WTC11 (cell line): ENCODE measurements around the gene CMBL. TPM values are rescaled to one million over a fixed set of nuclear protein-coding genes. Genes with fewer than 3 reads are reported as not detected.

ENCODE experiments used
- ATAC-seq: fragments of 200-7000 bp; cut with Tn5 transposase; 2 replicates; pipeline ENCODE4 v1.10.0; 2021; ENCODE audit warnings: mild to moderate bottlenecking, moderate library complexity
- CTCF ChIA-PET: fragments of 300-600 bp; sonication (Branson Sonifier 250); formaldehyde crosslinking; loops from one replicate; lab custom pipeline; 2021; ENCODE audit warnings: antibody characterized with exemption; lab: Charles Lee
- POLR2A ChIA-PET: fragments of 350-600 bp; sonication (Branson Sonifier 250); formaldehyde crosslinking; loops from one replicate; lab custom pipeline; 2021; ENCODE audit warnings: antibody characterized with exemption; lab: Charles Lee
- DNase-seq: peaks from one replicate; pipeline ENCODE4 v3.0.0; 2021; ENCODE audit warnings: low spot score
- H3K27ac Mint-ChIP-seq: 2 replicates; pipeline ENCODE4 v1.8.0; 2021; ENCODE audit warnings: mixed read lengths
- H3K27me3 Mint-ChIP-seq: 2 replicates; pipeline ENCODE4 v1.8.0; 2021; ENCODE audit warnings: low read depth, mild to moderate bottlenecking, moderate library complexity, mixed read lengths
- H3K36me3 Mint-ChIP-seq: 2 replicates; pipeline ENCODE4 v1.8.0; 2021; ENCODE audit warnings: mixed read lengths
- H3K4me1 Mint-ChIP-seq: 2 replicates; pipeline ENCODE4 v1.8.0; 2022; ENCODE audit warnings: mixed read lengths
- H3K4me3 Mint-ChIP-seq: 2 replicates; pipeline ENCODE4 v1.8.0; 2021; ENCODE audit warnings: mild to moderate bottlenecking, moderate library complexity, mixed read lengths
- H3K9me3 Mint-ChIP-seq: 2 replicates; pipeline ENCODE4 v1.8.0; 2021; ENCODE audit warnings: mixed read lengths
- NFYB ChIP-seq: sonication (generic); formaldehyde crosslinking; conservative IDR thresholded peaks from 2 replicates; pipeline ENCODE4 v1.8.0; 2022; ENCODE audit warnings: low read depth, missing genetic modification reagents
- OVOL2 ChIP-seq: fragments of 250-450 bp; sonication (Bioruptor Pico); IDR thresholded peaks from 2 replicates; pipeline ENCODE4 v1.9.0; 2021; ENCODE audit warnings: mild to moderate bottlenecking, borderline replicate concordance
- PRRX2 ChIP-seq: fragments of 250-450 bp; sonication (Bioruptor Pico); IDR thresholded peaks from 2 replicates; pipeline ENCODE4 v1.8.0; 2021; ENCODE audit warnings: mild to moderate bottlenecking
- ZNF138 ChIP-seq: sonication (generic); formaldehyde crosslinking; conservative IDR thresholded peaks from 2 replicates; pipeline ENCODE4 v1.8.1; 2022; ENCODE audit warnings: mild to moderate bottlenecking, moderate library complexity, missing genetic modification reagents
- ZNF423 ChIP-seq: fragments of 250-450 bp; sonication (Bioruptor Pico); IDR thresholded peaks from 2 replicates; pipeline ENCODE4 v2.1.2; 2022; ENCODE audit warnings: mild to moderate bottlenecking, moderate library complexity
- ZNF671 ChIP-seq: fragments of 250-450 bp; sonication (Bioruptor Pico); IDR thresholded peaks from 2 replicates; pipeline ENCODE4 v1.8.0; 2021; ENCODE audit warnings: mild to moderate bottlenecking
- total RNA-seq: library from RNA; stranded (reverse); gene quantifications from 3 replicates; pipeline ENCODE4 v1.2.3, GENCODE V29; 2021
- TF ChIP-seq, protein P1 (sequence below): sonication (generic); formaldehyde crosslinking; IDR thresholded peaks from 2 replicates; pipeline ENCODE4 v1.8.0; 2022; ENCODE audit warnings: mild to moderate bottlenecking, missing genetic modification reagents
- TF ChIP-seq, protein P2 (sequence below): fragments of 200-600 bp; IDR thresholded peaks from 2 replicates; pipeline ENCODE4 v1.8.0; 2022; ENCODE audit warnings: antibody characterized with exemption
- TF ChIP-seq, protein P3 (sequence below): fragments of 250-450 bp; sonication (Bioruptor Pico); IDR thresholded peaks from 2 replicates; pipeline ENCODE4 v1.9.0; 2021; ENCODE audit warnings: mild to moderate bottlenecking, borderline replicate concordance
- TF ChIP-seq, protein P4 (sequence below): sonication (generic); formaldehyde crosslinking; IDR thresholded peaks from 2 replicates; pipeline ENCODE4 v1.8.1; 2023; ENCODE audit warnings: mild to moderate bottlenecking, missing genetic modification reagents, moderate library complexity
- TF ChIP-seq, protein P5 (sequence below): sonication (generic); formaldehyde crosslinking; IDR thresholded peaks from 2 replicates; pipeline ENCODE4 v1.8.1; 2023; ENCODE audit warnings: mild to moderate bottlenecking, missing genetic modification reagents

The CMBL gene
- total RNA-seq, 1 experiment from 2014 or later = 34.0 TPM

DNA sequence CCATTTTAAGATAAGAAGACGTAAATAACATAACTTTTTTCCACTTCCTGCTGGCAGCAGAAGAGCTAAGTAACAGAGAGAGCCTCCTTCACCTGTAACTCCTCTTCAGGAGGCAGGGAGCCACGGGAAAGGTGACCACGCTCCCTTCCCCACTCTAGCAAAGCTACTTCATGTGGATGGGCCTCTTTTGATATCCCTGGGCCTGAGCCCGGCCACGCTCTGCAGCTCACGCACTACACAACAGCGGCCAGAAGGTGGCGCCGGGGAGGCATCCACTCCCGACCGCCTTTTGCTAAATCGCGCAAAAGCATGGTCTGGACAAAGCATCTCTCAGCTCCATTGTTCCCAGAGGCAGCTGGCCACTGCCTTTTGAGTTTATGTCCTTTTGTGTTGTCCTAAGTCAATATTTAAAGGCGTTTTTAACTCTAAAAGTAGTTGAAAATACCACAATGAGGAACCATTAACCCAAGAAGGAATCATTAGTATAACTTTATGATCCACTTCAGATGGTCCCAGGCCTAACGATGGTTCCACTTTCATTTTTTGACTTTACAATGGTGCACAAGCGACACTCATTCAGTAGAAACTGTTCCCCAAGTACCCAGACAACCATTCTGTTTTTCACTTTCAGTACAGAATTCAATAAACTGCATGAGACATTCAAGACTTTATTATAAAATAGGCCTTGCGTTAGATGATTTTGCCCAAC, 23.6 kb downstream of the CMBL start:
- peak; percentile 88 for DNase-seq
- TF ChIP-seq ZNF138 (CRISPR knock-in tag) (no peak), ZNF423 (CRISPR knock-in tag) (no peak), NFYB (no peak), OVOL2 (CRISPR knock-in tag) (no peak), PRRX2 (CRISPR knock-in tag) (0 out of 2 replicates have a peak, but pooled peaks have one; percentile 74)
- TF ChIP-seq, protein P1, sequence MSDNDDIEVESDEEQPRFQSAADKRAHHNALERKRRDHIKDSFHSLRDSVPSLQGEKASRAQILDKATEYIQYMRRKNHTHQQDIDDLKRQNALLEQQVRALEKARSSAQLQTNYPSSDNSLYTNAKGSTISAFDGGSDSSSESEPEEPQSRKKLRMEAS (CRISPR knock-in tag) = peak; percentile 54; the same call in 1 of the 2 replicates
- TF ChIP-seq, protein P2, sequence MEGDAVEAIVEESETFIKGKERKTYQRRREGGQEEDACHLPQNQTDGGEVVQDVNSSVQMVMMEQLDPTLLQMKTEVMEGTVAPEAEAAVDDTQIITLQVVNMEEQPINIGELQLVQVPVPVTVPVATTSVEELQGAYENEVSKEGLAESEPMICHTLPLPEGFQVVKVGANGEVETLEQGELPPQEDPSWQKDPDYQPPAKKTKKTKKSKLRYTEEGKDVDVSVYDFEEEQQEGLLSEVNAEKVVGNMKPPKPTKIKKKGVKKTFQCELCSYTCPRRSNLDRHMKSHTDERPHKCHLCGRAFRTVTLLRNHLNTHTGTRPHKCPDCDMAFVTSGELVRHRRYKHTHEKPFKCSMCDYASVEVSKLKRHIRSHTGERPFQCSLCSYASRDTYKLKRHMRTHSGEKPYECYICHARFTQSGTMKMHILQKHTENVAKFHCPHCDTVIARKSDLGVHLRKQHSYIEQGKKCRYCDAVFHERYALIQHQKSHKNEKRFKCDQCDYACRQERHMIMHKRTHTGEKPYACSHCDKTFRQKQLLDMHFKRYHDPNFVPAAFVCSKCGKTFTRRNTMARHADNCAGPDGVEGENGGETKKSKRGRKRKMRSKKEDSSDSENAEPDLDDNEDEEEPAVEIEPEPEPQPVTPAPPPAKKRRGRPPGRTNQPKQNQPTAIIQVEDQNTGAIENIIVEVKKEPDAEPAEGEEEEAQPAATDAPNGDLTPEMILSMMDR = peak; percentile 95
- TF ChIP-seq, all 79 proteins: peak for 3
- Mint-ChIP-seq H3K27me3 (no peaks in the 10 kb centered on the region), H3K4me1 (peaks cover 3% of the 10 kb centered on the region), H3K36me3 (peaks cover 27% of the 10 kb centered on the region), H3K4me3 (no peak overlapping the region), H3K27ac (no peak overlapping the region), H3K9me3 (no peaks in the 10 kb centered on the region)
- POLR2A ChIA-PET = interaction anchor here (1.2 kb wide), 1 partner anchor 69 kb away, joined by 3 read pairs; the partner anchor contains the start of gene MARCHF6
- peak; percentile 98 for ATAC-seq
- CTCF ChIA-PET = interaction anchor here (0.6 to 1.9 kb wide), 46 partner anchors 8 to 510 kb away, joined by 3 to 38 read pairs (median 5); partner anchors contain the start of genes ATPSCKMT, CCT5, MARCHF6 and ROPN1L

DNA sequence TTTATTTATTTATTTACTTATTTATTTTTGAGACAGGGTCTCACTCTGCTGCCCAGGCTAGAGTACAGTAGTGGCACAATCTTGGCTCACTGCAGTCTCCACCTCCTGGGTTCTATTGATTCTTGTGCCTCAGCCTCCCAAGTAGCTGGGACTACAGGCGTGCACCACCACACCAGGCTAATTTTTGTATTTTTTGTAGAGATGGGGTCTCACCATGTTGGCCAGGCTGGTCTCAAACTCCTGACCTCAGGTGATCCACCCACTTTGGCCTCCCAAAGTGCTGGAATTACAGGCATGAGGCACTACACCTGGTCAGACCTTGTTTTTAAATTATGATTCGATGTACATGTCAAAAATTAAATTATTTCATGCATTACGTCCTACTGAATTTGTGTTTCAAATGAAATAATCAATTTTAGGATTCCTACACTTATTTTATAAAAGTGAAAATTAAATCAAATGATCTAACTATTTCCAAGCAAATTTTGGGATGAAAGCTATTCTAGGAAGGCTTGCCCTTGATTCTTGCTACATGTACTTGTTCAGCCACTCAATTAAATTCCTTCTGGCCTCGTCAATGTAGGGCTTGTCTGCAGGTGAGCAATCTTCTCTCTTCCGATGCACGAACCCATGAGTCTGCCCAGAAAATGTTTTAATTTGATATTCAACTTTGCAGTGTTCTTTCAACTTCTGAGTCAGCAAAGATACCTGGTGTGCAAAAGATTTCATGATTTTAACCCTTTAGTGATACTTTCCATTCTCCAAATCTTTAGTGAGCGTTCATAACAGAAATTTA, 27.6 kb downstream of the CMBL start:
- POLR2A ChIA-PET = no interaction called here
- Mint-ChIP-seq H3K4me1 (peaks cover 19% of the 10 kb centered on the region), H3K9me3 (no peaks in the 10 kb centered on the region), H3K4me3 (no peak overlapping the region), H3K36me3 (peaks cover 7% of the 10 kb centered on the region), H3K27me3 (no peaks in the 10 kb centered on the region), H3K27ac (no peak overlapping the region)
- ATAC-seq (no peak), DNase-seq (no peak)
- TF ChIP-seq, protein P3, sequence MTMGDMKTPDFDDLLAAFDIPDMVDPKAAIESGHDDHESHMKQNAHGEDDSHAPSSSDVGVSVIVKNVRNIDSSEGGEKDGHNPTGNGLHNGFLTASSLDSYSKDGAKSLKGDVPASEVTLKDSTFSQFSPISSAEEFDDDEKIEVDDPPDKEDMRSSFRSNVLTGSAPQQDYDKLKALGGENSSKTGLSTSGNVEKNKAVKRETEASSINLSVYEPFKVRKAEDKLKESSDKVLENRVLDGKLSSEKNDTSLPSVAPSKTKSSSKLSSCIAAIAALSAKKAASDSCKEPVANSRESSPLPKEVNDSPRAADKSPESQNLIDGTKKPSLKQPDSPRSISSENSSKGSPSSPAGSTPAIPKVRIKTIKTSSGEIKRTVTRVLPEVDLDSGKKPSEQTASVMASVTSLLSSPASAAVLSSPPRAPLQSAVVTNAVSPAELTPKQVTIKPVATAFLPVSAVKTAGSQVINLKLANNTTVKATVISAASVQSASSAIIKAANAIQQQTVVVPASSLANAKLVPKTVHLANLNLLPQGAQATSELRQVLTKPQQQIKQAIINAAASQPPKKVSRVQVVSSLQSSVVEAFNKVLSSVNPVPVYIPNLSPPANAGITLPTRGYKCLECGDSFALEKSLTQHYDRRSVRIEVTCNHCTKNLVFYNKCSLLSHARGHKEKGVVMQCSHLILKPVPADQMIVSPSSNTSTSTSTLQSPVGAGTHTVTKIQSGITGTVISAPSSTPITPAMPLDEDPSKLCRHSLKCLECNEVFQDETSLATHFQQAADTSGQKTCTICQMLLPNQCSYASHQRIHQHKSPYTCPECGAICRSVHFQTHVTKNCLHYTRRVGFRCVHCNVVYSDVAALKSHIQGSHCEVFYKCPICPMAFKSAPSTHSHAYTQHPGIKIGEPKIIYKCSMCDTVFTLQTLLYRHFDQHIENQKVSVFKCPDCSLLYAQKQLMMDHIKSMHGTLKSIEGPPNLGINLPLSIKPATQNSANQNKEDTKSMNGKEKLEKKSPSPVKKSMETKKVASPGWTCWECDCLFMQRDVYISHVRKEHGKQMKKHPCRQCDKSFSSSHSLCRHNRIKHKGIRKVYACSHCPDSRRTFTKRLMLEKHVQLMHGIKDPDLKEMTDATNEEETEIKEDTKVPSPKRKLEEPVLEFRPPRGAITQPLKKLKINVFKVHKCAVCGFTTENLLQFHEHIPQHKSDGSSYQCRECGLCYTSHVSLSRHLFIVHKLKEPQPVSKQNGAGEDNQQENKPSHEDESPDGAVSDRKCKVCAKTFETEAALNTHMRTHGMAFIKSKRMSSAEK = no peak
- TF ChIP-seq, protein P4, sequence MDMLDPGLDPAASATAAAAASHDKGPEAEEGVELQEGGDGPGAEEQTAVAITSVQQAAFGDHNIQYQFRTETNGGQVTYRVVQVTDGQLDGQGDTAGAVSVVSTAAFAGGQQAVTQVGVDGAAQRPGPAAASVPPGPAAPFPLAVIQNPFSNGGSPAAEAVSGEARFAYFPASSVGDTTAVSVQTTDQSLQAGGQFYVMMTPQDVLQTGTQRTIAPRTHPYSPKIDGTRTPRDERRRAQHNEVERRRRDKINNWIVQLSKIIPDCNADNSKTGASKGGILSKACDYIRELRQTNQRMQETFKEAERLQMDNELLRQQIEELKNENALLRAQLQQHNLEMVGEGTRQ (CRISPR knock-in tag) = no peak
- TF ChIP-seq, protein P5, sequence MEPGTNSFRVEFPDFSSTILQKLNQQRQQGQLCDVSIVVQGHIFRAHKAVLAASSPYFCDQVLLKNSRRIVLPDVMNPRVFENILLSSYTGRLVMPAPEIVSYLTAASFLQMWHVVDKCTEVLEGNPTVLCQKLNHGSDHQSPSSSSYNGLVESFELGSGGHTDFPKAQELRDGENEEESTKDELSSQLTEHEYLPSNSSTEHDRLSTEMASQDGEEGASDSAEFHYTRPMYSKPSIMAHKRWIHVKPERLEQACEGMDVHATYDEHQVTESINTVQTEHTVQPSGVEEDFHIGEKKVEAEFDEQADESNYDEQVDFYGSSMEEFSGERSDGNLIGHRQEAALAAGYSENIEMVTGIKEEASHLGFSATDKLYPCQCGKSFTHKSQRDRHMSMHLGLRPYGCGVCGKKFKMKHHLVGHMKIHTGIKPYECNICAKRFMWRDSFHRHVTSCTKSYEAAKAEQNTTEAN (CRISPR knock-in tag) = no peak
- no peak for TF ChIP-seq ZNF138 (CRISPR knock-in tag)
- TF ChIP-seq ZNF671 (CRISPR knock-in tag) = no peak
- CTCF ChIA-PET = interaction anchor here (0.6 kb wide), 1 partner anchor 144 kb away, joined by 3 read pairs; no protein-coding TSS in a partner anchor
